Measurements from ENCODE around the gene BEST1. TPM values are rescaled to one million over a fixed set of nuclear protein-coding genes. Genes with fewer than 3 reads are reported as not detected.

Gene BEST1
- total and polyA plus RNA-seq, 2 donors (not counting 1 experiment from before 2014, with no cell fraction given) = 2.5 to 15.2 TPM

- Histone ChIP-seq H3K79me2 (ENCODE audit: control insufficient read depth, insufficient read depth, low read length) (no peaks in the 10 kb centered on the region), H3K4me3 (replicated peaks in 1 of 4; ENCODE audit: control extremely low read depth in 1 of 4, insufficient read depth in 1 of 4, low read depth in 3 of 4, low read length in 4 of 4) (no peak overlapping the region), H3K4me2 (ENCODE audit: extremely low read depth, insufficient read depth, low read length) (no peak overlapping the region), H3K36me3 (ENCODE audit: control insufficient read depth, insufficient read depth, low read length) (no peaks in the 10 kb centered on the region), H3K27me3 (ENCODE audit: control insufficient read depth, insufficient read depth, low read length) (peaks cover 8% of the 10 kb centered on the region), H2AFZ (ENCODE audit: low read length) (no peak overlapping the region), H3K27ac (ENCODE audit: insufficient read depth, low read length) (no peak overlapping the region), H3K9me3 (ENCODE audit: control insufficient read depth, insufficient read depth, low read depth, low read length) (no peaks in the 10 kb centered on the region), H4K20me1 (ENCODE audit: control insufficient read depth, extremely low read depth, insufficient read depth, low read length) (no peaks in the 10 kb centered on the region), H3K9ac (ENCODE audit: insufficient read depth, low read length) (no peak overlapping the region), H3K4me1 (ENCODE audit: control insufficient read depth, extremely low read depth, insufficient read depth, low read length) (peaks cover 5% of the 10 kb centered on the region)
- no peak for DNase-seq (ENCODE audit: low read depth in 2 of 2)
- TF ChIP-seq CTCF (conservative IDR thresholded peaks at IDR 0.05 in 1 of 2, IDR thresholded peaks at IDR 0.05 in 1 of 2; ENCODE audit: low read depth in 1 of 2, low read length in 2 of 2) = no peak
- no peak for TF ChIP-seq EZH2 (IDR thresholded peaks at IDR 0.05; ENCODE audit: low read length, missing control alignments)
These were observed 35.5 kb upstream of the BEST1 start for GRCh38 chr11:61914471-61915171.

- no peak overlapping the region for H2AFZ ChIP-seq (ENCODE audit: low read length)
- peak overlapping the region; percentile 57 for H3K9ac ChIP-seq (ENCODE audit: insufficient read depth, low read length)
- TF ChIP-seq EZH2 (IDR thresholded peaks at IDR 0.05; ENCODE audit: low read length, missing control alignments) (no peak), CTCF (conservative IDR thresholded peaks at IDR 0.05 in 1 of 2, IDR thresholded peaks at IDR 0.05 in 1 of 2; ENCODE audit: low read depth in 1 of 2, low read length in 2 of 2) (no peak)
These were observed 33.3 kb upstream of the BEST1 start for GRCh38 chr11:61916737-61917333.

GRCh38 chr11:61917334-61918109 is 32.6 kb upstream of the BEST1 start, which contains the start of gene RAB3IL1:
RAB3IL1 (minus strand) TSS chr11:61917566; CDS start chr11:61917367, 199 bp downstream.
- H4K20me1 ChIP-seq (ENCODE audit: control insufficient read depth, extremely low read depth, insufficient read depth, low read length) = no peaks in the 10 kb centered on the region
- peaks cover 5% of the 10 kb centered on the region for H3K4me1 ChIP-seq (ENCODE audit: control insufficient read depth, extremely low read depth, insufficient read depth, low read length)
- H3K4me3 ChIP-seq (replicated peaks in 1 of 4; ENCODE audit: control extremely low read depth in 1 of 4, insufficient read depth in 1 of 4, low read depth in 3 of 4, low read length in 4 of 4) = peak within 1 kb of the TSS; percentile 21 to 69 (median 42)
- TF ChIP-seq CTCF (conservative IDR thresholded peaks at IDR 0.05 in 1 of 2, IDR thresholded peaks at IDR 0.05 in 1 of 2; ENCODE audit: low read depth in 1 of 2, low read length in 2 of 2) (no peak), EZH2 (IDR thresholded peaks at IDR 0.05; ENCODE audit: low read length, missing control alignments) (peak; percentile 14)
- H3K9ac ChIP-seq (ENCODE audit: insufficient read depth, low read length) = peak within 1 kb of the TSS; percentile 57
- no peaks in the 10 kb centered on the region for H3K36me3 ChIP-seq (ENCODE audit: control insufficient read depth, insufficient read depth, low read length)
- peaks cover 8% of the 10 kb centered on the region for H3K27me3 ChIP-seq (ENCODE audit: control insufficient read depth, insufficient read depth, low read length)
- peak; percentile 18 to 21 for DNase-seq (ENCODE audit: low read depth in 2 of 2)
- no peak within 1 kb of the TSS for H2AFZ ChIP-seq (ENCODE audit: low read length)
- no peak within 1 kb of the TSS for H3K27ac ChIP-seq (ENCODE audit: insufficient read depth, low read length)
- no peaks in the 10 kb centered on the region for H3K79me2 ChIP-seq (ENCODE audit: control insufficient read depth, insufficient read depth, low read length)
- peak within 1 kb of the TSS; percentile 59 for H3K4me2 ChIP-seq (ENCODE audit: extremely low read depth, insufficient read depth, low read length)
- H3K9me3 ChIP-seq (ENCODE audit: control insufficient read depth, insufficient read depth, low read depth, low read length) = no peaks in the 10 kb centered on the region

More at GRCh38 chr11:61916737-61917333, 33.3 kb upstream of the BEST1 start:
- H3K27ac ChIP-seq (ENCODE audit: insufficient read depth, low read length) = no peak overlapping the region
- DNase-seq (ENCODE audit: low read depth in 2 of 2) = no peak
- peak overlapping the region; percentile 21 to 69 (median 37) for H3K4me3 ChIP-seq (replicated peaks in 1 of 4; ENCODE audit: control extremely low read depth in 1 of 4, insufficient read depth in 1 of 4, low read depth in 3 of 4, low read length in 4 of 4)
- no peaks in the 10 kb centered on the region for H3K79me2 ChIP-seq (ENCODE audit: control insufficient read depth, insufficient read depth, low read length)
- no peaks in the 10 kb centered on the region for H4K20me1 ChIP-seq (ENCODE audit: control insufficient read depth, extremely low read depth, insufficient read depth, low read length)
- peaks cover 8% of the 10 kb centered on the region for H3K27me3 ChIP-seq (ENCODE audit: control insufficient read depth, insufficient read depth, low read length)
- H3K4me2 ChIP-seq (ENCODE audit: extremely low read depth, insufficient read depth, low read length) = peak overlapping the region; percentile 59
- H3K9me3 ChIP-seq (ENCODE audit: control insufficient read depth, insufficient read depth, low read depth, low read length) = no peaks in the 10 kb centered on the region
- no peaks in the 10 kb centered on the region for H3K36me3 ChIP-seq (ENCODE audit: control insufficient read depth, insufficient read depth, low read length)
- peaks cover 5% of the 10 kb centered on the region for H3K4me1 ChIP-seq (ENCODE audit: control insufficient read depth, extremely low read depth, insufficient read depth, low read length)
